NCI-H2029 treated with DMSO at 0.1 percent for 48 hours (cell line): ENCODE data around the gene LILRB3.
"Not testable (repeated sequence)": the region's sequence is repeated elsewhere in the genome, so short reads cannot be mapped to it uniquely, and the experiment has no call there.

ENCODE experiments used
- DNase-seq: peaks from one replicate; lab custom pipeline; 2025; lab: John Stamatoyannopoulos, UW

Gene LILRB3

DNA sequence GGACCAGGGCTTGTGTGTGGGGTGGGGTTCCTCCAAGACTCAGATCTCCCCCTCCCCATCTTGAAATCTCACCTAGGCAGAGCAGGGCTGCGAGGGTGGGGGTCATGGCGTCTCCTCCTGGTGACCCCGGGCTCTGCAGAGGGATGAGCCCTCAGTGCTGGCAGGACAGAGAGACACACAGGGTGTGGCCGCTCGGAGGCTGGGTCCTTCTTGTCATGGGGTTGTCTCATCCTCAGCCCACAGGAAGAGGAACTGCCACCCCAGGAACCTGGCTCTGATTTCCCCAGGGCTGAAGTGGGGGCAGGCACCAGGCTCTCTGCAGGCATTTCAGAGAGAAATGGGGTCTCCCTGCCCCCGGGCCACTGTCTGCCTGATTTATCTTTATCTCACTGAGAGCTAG lies 19.8 kb upstream of the LILRB3 start, which contains the start of gene LILRA6:
LILRA6 (minus strand) TSS at position 145 of the 400 bp plus-strand sequence.
- DNase-seq: not testable (repeated sequence)

- not testable (repeated sequence) for DNase-seq
Measured at GRCh38 chr19:54242234-54242633, 19.4 kb upstream of the LILRB3 start.

GRCh38 chr19:54240372-54241336 lies 17.8 kb upstream of the LILRB3 start:
- not testable (repeated sequence) for DNase-seq

DNA sequence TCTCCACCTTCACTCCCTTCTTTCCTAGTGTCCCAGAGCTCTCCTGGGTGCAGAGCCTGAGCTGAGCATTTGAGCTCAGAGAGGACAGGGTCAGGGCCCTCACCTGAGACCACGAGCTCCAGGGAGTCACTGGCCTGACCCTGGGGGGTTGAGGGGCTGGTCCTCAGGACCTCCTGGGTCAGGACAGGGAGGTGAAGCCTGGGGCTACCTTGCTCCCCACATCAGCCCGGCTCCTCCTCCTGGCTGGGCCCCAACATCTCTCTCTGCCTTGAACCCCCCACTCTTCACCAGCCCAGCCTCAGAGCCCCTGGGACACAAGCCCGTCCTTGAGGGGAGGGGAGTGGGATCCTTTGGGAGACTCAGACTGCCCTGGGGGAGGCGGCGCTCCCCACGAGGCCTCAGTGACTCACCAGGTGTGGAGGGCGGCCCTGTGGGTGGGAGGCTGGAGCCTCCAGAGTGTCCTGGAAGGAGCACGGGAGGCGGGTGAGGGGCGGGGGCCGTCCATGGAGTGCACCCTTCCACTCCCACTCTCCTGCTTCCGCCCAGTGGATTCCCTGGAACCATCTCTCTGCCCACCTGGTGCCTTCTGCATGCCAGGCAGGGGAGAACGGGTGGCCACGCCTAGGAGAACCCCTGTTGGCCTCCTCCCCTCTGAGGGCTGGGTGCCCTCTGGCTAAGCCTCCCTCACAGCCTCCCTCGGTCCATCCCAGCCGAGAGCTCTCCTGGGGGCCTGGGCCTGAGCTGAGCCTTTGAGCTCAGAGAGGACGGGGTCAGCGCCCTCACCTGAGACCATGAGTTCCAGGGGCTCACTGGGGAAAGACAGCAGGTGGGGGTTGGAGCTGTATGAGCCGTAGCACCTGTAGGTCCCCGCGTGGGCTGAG lies 16.9 kb upstream of the LILRB3 start:
- not testable (repeated sequence) for DNase-seq

DNA sequence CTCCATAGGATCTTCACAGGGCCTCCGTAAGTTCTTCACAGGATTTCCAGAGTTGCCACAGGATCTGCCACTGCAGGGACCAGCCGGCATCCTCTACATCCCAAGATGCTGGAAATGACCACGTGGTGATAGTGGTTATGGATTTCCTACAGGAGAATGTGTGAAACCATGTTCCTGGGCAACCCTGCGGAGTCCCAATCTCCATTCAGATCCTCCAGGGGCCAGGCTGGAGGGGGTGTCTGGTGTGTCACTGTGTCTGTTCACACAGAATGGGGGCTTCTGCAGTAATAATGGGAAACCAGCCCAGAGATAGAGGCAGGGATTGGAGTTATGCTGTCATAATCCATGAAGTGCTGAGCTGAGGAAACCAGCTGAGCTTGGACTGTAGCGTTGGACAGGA lies 11.1 kb upstream of the LILRB3 start:
- no peak for DNase-seq

DNA sequence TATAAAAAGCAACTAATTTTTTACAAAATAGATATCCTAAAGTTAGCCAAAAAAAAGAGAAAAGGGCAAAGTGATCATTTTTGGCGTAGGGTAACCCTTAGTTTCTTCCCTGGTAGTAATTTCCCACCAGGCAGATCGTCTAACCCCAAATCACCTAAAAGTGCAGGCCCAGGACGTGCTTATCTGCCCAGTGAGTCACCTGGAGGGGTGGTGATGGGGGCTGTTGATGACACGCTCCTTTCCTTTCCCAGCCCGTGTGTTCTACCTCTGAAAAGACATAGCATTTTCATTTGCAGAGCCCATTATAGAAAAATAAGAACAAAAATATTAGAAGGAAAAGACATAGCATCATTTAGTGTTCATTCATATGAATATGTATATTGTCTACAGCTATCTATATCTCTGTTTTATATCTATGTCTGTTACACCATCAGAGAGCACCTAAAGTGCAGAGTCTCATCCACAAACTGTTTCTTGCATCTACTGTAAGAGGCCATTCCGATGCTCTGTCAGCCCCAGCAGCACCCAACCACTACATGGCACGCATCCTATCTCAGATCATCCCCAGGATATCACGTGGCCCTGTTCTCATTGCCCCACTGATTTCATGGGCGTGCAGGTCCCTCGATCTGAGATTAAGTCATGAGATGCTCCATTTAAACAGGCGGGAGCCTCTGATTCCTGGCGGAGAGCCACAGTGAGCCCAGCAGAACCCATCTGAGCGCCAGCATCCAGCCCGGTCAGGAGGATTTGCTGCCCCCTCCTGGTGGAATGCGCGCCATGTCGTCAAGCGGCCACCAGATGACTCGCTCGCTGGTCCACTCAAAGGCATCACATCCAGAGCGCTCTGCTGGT lies 8.5 kb upstream of the LILRB3 start:
- DNase-seq: peak; percentile 73

- DNase-seq: no peak
Measured at GRCh38 chr19:54230031-54230430, 7.2 kb upstream of the LILRB3 start.

GRCh38 chr19:54229146-54229545 lies 6.3 kb upstream of the LILRB3 start:
- no peak for DNase-seq

- not testable (repeated sequence) for DNase-seq
Measured at GRCh38 chr19:54224619-54225018, 1.8 kb upstream of the LILRB3 start.

DNA sequence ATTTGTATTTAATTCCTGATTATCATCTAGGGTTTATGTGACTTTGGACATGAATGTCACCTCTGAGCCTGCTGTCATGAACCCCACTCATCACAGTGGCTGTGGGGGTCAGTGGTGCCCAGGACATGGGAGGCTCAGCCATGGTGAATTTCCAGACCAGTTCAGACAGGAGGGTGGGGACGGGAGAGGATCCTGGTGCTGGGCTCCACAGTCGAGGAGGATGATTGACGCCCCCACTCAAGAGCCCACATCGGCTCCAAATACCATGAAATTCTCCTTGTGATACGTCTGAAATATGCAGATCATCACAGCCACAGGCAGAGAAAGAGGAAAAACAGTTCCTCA lies 1.1 kb upstream of the LILRB3 start:
- not testable (repeated sequence) for DNase-seq

DNA sequence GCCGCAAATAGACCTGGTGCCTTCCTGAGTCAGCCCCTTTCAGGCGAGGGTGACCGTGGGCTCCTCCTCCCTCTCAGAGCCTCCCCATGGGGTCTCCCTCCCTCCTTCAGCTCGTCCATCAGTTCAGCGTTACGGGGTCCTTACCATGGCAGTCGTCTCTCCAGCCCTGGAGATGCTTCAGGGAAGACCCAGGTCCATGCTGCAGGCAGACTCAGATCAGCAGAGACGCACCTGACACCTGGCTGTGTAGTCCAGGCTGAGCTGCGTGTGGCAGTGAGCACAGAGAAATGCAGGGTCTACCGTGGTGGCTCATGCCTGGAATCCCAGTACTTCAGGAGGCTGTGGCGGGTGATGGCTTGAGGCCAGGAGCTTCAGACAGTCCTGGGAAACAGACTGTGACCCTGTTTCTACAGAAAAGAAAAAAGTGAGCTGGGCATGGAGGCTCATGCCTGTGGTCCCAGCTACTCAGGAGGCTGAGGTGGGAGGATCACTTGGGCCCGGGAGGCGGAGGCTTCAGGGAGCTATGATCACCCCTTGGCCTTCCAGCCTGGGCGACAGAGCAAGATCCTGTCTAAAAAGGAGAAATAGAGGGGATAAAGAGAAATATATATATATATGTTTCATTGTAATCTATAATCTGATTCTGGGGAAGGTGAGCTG lies 600 bp upstream of the LILRB3 start:
- not testable (repeated sequence) for DNase-seq

DNA sequence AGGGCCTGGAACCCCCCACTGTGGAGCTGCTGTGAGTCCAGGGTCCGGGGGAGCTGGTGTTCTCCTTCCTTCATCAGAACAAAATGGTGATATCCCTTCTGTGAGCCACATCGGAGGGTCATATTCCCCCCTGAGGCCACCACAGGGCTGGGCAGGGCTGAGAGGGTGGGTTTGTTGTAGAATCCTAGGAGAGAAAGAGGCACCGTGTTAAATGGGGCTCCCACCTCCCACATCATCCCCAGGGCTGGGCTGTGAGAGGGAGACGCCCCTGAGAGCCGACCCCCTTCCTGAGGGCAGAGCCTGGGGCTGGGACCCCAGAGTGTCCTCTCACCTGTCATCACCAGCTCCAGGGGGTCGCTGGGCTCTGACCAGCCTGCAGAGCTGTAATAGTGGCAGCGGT lies 860 bp downstream of the LILRB3 start:
- not testable (repeated sequence) for DNase-seq

DNA sequence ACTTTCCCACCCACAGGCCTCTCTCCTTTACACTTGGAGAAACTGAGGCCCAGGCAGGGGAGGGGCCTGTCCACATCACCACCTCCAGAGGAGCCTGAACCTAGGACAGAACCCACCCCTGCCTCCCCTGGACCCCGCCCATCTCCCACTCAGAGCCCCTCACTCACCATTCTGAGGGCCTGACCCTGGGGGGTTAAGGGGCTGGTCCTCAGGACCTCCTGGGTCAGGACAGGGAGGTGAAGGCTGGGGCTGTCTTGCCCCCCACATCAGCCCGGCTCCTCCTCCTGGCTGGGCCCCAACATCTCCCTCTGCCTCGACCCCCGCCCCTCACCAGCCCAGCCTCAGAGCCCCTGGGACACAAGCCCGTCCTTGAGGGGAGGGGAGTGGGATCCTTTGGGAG lies 3.1 kb downstream of the LILRB3 start:
- DNase-seq: not testable (repeated sequence)

GRCh38 chr19:54218960-54219661 lies 3.7 kb downstream of the LILRB3 start:
- DNase-seq: no peak

- no peak for DNase-seq
Measured at GRCh38 chr19:54218259-54218658, 4.5 kb downstream of the LILRB3 start.

GRCh38 chr19:54217517-54218247 lies 5.1 kb downstream of the LILRB3 start:
- DNase-seq: not testable (repeated sequence)

- DNase-seq: no peak
Measured at GRCh38 chr19:54216869-54217268, 5.9 kb downstream of the LILRB3 start.

- DNase-seq: not testable (repeated sequence)
Measured at GRCh38 chr19:54214734-54215133, 8.1 kb downstream of the LILRB3 start.

- DNase-seq: not testable (repeated sequence)
Measured at GRCh38 chr19:54214217-54214616, 8.6 kb downstream of the LILRB3 start.

- no peak for DNase-seq
Measured at GRCh38 chr19:54211235-54211634, 11.6 kb downstream of the LILRB3 start.
